Naive thymus-derived CD4-positive, alpha-beta T cell (primary cell): Measurements from ENCODE around the gene KCNN2. TPM values are rescaled to one million over a fixed set of nuclear protein-coding genes. Genes with fewer than 3 reads are reported as not detected.

Source experiments
- ATAC-seq: fragments of 150-1000 bp; cut with Tn5 transposase; 2 replicates; pipeline ENCODE4 v1.10.0; 2021; ENCODE audit warnings: mild to moderate bottlenecking, moderate library complexity
- CTCF ChIA-PET: fragments of 350-600 bp; sonication (Branson Sonifier 250); formaldehyde crosslinking; loops from one replicate; lab custom pipeline; 2021; ENCODE audit warnings: antibody characterized with exemption; lab: Charles Lee
- POLR2A ChIA-PET: fragments of 350-600 bp; sonication (Branson Sonifier 250); formaldehyde crosslinking; loops from one replicate; lab custom pipeline; 2021; ENCODE audit warnings: antibody characterized with exemption, inconsistent platforms; lab: Charles Lee
- DNase-seq, 9 donors: peaks; one replicate each; pipeline versions ENCODE4 v3.0.0 to v3.0.0-alpha.2; 2020 to 2022; ENCODE audit warnings: mixed read lengths in 1 of 9
- H3K27ac ChIP-seq: one replicate; pipeline ENCODE4 v1.7.0; 2013; ENCODE audit warnings: mild to moderate bottlenecking, low read depth, low read length, moderate library complexity
- H3K27me3 ChIP-seq, 2 donors: one replicate each; pipeline ENCODE4 v1.7.0; 2013; ENCODE audit warnings: low read length in 2 of 2, mild to moderate bottlenecking in 2 of 2, moderate library complexity in 2 of 2; ENCODE audit not compliant: control insufficient read depth in 2 of 2, insufficient read depth in 2 of 2
- H3K36me3 ChIP-seq, 3 experiments: 1 replicate in 2 of 3; 2 replicates in 1 of 3; pipeline ENCODE4 v1.7.0; 2013; ENCODE audit warnings: low read length in 3 of 3, mild to moderate bottlenecking in 3 of 3, moderate library complexity in 1 of 3; ENCODE audit not compliant: insufficient read depth in 3 of 3, control insufficient read depth in 2 of 3
- H3K4me1 ChIP-seq, 2 donors: one replicate each; pipeline ENCODE4 v1.7.0; 2013; ENCODE audit warnings: low read length in 2 of 2, mild to moderate bottlenecking in 2 of 2, moderate library complexity in 1 of 2; ENCODE audit not compliant: control insufficient read depth in 2 of 2, insufficient read depth in 2 of 2
- H3K4me3 ChIP-seq: 2 replicates; pipeline ENCODE4 v1.7.0; 2013; ENCODE audit warnings: mild to moderate bottlenecking, low read length
- H3K9me3 ChIP-seq, 3 experiments: 1 replicate in 2 of 3; 2 replicates in 1 of 3; pipeline ENCODE4 v1.7.0; 2013; ENCODE audit warnings: low read length in 3 of 3; ENCODE audit not compliant: control insufficient read depth in 2 of 3
- H3K27ac Mint-ChIP-seq, 9 donors: one replicate each; pipeline ENCODE4 v1.8.0; 2020 to 2022; ENCODE audit warnings: mixed read lengths in 9 of 9, mild to moderate bottlenecking in 8 of 9, moderate library complexity in 5 of 9, inconsistent platforms in 2 of 9
- H3K27me3 Mint-ChIP-seq, 5 donors: one replicate each; pipeline ENCODE4 v1.8.0; 2021 to 2022; ENCODE audit warnings: mixed read lengths in 5 of 5, mild to moderate bottlenecking in 1 of 5
- H3K36me3 Mint-ChIP-seq, 5 donors: one replicate each; pipeline ENCODE4 v1.8.0; 2020 to 2022; ENCODE audit warnings: mixed read lengths in 5 of 5, mild to moderate bottlenecking in 3 of 5, inconsistent platforms in 1 of 5
- H3K4me1 Mint-ChIP-seq, 7 donors: one replicate each; pipeline ENCODE4 v1.8.0; 2020 to 2022; ENCODE audit warnings: mixed read lengths in 7 of 7, mild to moderate bottlenecking in 3 of 7, inconsistent platforms in 1 of 7
- H3K4me3 Mint-ChIP-seq, 10 donors: one replicate each; pipeline ENCODE4 v1.8.0; 2020 to 2022; ENCODE audit warnings: mild to moderate bottlenecking in 10 of 10, mixed read lengths in 10 of 10, moderate library complexity in 6 of 10, inconsistent platforms in 2 of 10
- H3K9me3 Mint-ChIP-seq, 11 donors: one replicate each; pipeline ENCODE4 v1.8.0; 2020 to 2022; ENCODE audit warnings: mixed read lengths in 11 of 11, mild to moderate bottlenecking in 4 of 11, inconsistent platforms in 1 of 11, moderate library complexity in 1 of 11
- intact Hi-C, 2 donors: fragments of 100-400 bp; cut with micrococcal nuclease; formaldehyde crosslinking; loops; one replicate each; pipeline ENCODE4 v1.15.1; 2023
- polyA plus RNA-seq, 2 donors: library from polyadenylated mRNA; unstranded; fragments of 300-500 nt; fragmentation: Illumina TruSeq; gene quantifications; one replicate each; pipeline ENCODE4 v1.2.3, GENCODE V29; 2021
- total RNA-seq, 6 experiments: library from RNA in 5 of 6; stranded (reverse) in 5 of 6; gene quantifications; 1 replicate in 5 of 6; 2 replicates in 1 of 6; pipeline ENCODE4 v1.2.3 and lab custom pipeline; 2021 to 2026

The KCNN2 gene
- total and polyA plus RNA-seq, 7 experiments from 2014 or later, result not detected

DNA sequence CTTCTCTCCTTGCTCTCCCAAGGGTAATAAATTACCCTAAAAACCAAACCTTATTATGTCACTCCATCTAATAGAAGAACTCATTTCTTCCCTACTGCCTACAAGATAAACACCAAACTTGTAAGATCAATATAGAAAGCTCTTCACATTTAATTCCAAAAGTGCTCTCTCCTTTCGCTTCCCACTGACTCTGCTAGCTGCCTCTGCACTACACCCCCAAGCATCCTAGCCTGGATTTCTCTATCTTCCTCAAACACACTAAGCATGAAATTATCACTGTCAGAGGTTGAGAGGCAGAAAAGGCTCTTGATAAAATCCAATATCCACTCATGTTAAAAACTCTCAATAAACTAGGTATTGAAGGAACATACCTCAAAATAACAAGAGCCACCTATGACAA is 162.4 kb downstream of the KCNN2 start:
- peaks cover 0 to 20% (median 2%) of the 10 kb centered on the region in 11 donors for H3K9me3 Mint-ChIP-seq
- DNase-seq, result no peak
- H3K27me3 Mint-ChIP-seq, result no peaks in the 10 kb centered on the region
- Histone ChIP-seq H3K4me1 (no peaks in the 10 kb centered on the region), H3K27me3 (no peaks in the 10 kb centered on the region), H3K4me3 (no peak overlapping the region), H3K9me3 (no peaks in the 10 kb centered on the region), H3K27ac (no peak overlapping the region), H3K36me3 (no peaks in the 10 kb centered on the region)
- intact Hi-C loops, result no loop called here
- no peak for ATAC-seq
- ChIA-PET POLR2A (no interaction called here), CTCF (no interaction called here)
- H3K4me3 Mint-ChIP-seq, result no peak overlapping the region
- no peaks in the 10 kb centered on the region for H3K4me1 Mint-ChIP-seq
- H3K27ac Mint-ChIP-seq, result no peak overlapping the region
- peaks cover 0 to 4% (median 0%) of the 10 kb centered on the region in 5 donors for H3K36me3 Mint-ChIP-seq

DNA sequence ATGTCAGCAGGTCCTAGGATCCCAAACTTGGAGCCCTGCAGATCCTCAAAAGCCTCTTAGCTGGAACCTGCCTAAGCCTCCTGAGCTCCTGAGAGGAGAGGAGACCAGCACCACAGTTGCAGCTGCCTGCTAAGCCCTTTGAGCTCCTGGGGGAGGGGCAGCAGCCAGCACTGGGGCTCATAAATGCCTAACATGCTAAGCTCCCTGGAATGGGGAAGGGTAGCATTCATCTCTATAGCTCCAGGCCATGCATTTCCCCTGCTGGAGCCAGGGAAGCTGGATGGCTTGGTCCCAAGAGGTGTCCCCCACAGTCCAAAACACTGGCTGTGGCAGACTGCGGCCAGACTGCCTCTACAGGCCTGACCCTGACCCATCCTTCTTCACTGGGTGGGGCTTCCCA is 182.7 kb downstream of the KCNN2 start:
- H3K4me3 Mint-ChIP-seq, result no peak overlapping the region
- H3K4me1 Mint-ChIP-seq, result no peaks in the 10 kb centered on the region
- POLR2A ChIA-PET, result no interaction called here
- H3K27me3 Mint-ChIP-seq, result no peaks in the 10 kb centered on the region
- Histone ChIP-seq H3K4me1 (no peaks in the 10 kb centered on the region), H3K27me3 (no peaks in the 10 kb centered on the region), H3K4me3 (no peak overlapping the region), H3K36me3 (no peaks in the 10 kb centered on the region), H3K9me3 (no peaks in the 10 kb centered on the region), H3K27ac (no peak overlapping the region)
- H3K9me3 Mint-ChIP-seq, result peaks cover 5 to 39% (median 14%) of the 10 kb centered on the region in 11 donors
- H3K27ac Mint-ChIP-seq, result no peak overlapping the region
- CTCF ChIA-PET, result no interaction called here
- DNase-seq (no peak), ATAC-seq (no peak)
- intact Hi-C loops, result no loop called here
- no peaks in the 10 kb centered on the region for H3K36me3 Mint-ChIP-seq
